Coronary artery (tissue), 2 donors: ENCODE measurements around the gene PTPRD.
A peak's percentile ranks its signal among the peaks of the same experiment; 100 is the strongest.
"Not testable (repeated sequence)": the region's sequence is repeated elsewhere in the genome, so short reads cannot be mapped to it uniquely, and the experiment has no call there.

Experiments
- DNase-seq: peaks from one replicate; pipeline ENCODE4 v3.0.0-alpha.2; 2017; ENCODE audit warnings: low spot score
- H3K27ac ChIP-seq, 2 donors: fragments of 200-600 bp; sonication (generic); one replicate each; pipeline ENCODE4 v1.5.1; 2016 to 2019
- H3K4me3 ChIP-seq: fragments of 200-600 bp; sonication (generic); 2 replicates; pipeline ENCODE4 v1.5.1; 2016; ENCODE audit warnings: mild to moderate bottlenecking, moderate library complexity
- TF ChIP-seq, protein P1 (sequence below): fragments of 200-600 bp; sonication (generic); IDR thresholded peaks from one replicate; pipeline ENCODE4 v1.5.1; 2019; ENCODE audit warnings: antibody characterized with exemption

The PTPRD gene

DNA sequence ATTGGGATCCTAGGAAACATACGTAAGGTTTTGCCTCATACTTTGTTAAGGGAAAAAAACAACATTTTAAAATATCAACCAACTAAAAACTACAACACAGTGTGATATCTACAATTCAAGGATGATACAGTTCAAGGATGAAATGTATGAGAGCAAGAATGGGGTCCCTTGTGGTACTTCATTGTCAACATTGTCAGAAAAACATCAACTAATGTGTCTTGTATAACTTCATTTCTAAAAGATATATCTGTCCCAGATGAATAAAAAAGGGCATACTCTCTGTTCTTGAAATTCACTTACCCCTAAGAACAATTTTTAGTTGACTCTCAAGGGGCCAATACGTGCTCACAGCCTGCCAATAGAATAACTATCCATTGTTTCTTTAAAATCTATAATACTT, 1250.5 kb downstream of the PTPRD start:
- TF ChIP-seq, protein P1, sequence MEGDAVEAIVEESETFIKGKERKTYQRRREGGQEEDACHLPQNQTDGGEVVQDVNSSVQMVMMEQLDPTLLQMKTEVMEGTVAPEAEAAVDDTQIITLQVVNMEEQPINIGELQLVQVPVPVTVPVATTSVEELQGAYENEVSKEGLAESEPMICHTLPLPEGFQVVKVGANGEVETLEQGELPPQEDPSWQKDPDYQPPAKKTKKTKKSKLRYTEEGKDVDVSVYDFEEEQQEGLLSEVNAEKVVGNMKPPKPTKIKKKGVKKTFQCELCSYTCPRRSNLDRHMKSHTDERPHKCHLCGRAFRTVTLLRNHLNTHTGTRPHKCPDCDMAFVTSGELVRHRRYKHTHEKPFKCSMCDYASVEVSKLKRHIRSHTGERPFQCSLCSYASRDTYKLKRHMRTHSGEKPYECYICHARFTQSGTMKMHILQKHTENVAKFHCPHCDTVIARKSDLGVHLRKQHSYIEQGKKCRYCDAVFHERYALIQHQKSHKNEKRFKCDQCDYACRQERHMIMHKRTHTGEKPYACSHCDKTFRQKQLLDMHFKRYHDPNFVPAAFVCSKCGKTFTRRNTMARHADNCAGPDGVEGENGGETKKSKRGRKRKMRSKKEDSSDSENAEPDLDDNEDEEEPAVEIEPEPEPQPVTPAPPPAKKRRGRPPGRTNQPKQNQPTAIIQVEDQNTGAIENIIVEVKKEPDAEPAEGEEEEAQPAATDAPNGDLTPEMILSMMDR = no peak
- DNase-seq = no peak
- H3K27ac ChIP-seq = no peak overlapping the region
- no peak overlapping the region for H3K4me3 ChIP-seq

- TF ChIP-seq, protein P1 = peak; percentile 14
- Histone ChIP-seq H3K4me3 (no peak overlapping the region), H3K27ac (no peak overlapping the region)
- DNase-seq = no peak
Measured at GRCh38 chr9:9352877-9353481, 1259.8 kb downstream of the PTPRD start.

- TF ChIP-seq, protein P1 = no peak
- Histone ChIP-seq H3K4me3 (no peak overlapping the region), H3K27ac (no peak overlapping the region)
- DNase-seq = no peak
Measured at GRCh38 chr9:9341203-9341602, 1271.6 kb downstream of the PTPRD start.

- H3K4me3 ChIP-seq = no peak overlapping the region
- TF ChIP-seq, protein P1 = no peak
- no peak overlapping the region for H3K27ac ChIP-seq
- no peak for DNase-seq
Measured at GRCh38 chr9:9337129-9337528, 1275.7 kb downstream of the PTPRD start.

DNA sequence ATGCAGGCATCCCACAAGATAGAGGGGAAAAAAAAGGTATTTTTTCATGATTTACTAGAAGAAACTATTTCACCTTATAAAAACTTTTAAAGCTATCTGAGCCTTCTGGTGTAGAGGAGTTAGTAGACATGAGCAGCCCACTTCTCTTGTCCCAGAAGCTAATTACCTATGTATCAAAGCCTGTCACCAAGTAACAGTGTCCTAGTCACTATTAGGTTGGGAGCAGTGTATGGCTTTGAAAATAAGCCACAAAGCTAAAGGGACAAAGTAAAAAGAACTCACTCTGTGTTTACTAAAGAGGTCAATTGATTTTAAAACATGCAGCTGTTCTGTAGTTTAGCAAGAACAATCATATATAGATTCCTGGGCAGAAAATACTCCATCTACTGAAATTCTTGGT, 1286.1 kb downstream of the PTPRD start:
- Histone ChIP-seq H3K4me3 (no peak overlapping the region), H3K27ac (no peak overlapping the region)
- no peak for DNase-seq
- TF ChIP-seq, protein P1 = no peak

DNA sequence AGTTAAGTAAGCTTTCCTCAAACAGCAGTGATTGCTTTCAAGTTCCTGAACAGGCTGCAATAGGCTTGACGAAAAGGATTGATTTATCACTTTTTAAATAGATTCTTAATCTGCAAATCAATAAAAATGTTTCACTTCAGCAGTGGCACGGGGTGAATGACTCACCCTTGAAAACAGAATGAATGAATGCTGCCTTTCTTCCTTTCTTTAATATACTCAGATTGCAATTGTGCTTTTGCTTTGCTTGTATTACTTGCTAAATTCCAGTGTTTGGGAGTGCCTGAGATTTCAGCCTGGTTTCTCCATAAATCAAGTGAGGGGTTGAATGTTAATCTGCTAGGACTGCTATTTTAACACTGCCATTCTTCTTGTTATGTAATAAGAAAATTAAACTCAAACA, 1293.8 kb downstream of the PTPRD start:
- no peak for DNase-seq
- TF ChIP-seq, protein P1 = no peak

GRCh38 chr9:9310743-9311142, 1302.1 kb downstream of the PTPRD start:
- H3K27ac ChIP-seq, DNase-seq, H3K4me3 ChIP-seq: not testable (repeated sequence)

More for the DNA sequence above, 1293.8 kb downstream of the PTPRD start:
- H3K27ac ChIP-seq = no peak overlapping the region
- no peak overlapping the region for H3K4me3 ChIP-seq
